ENCODE data around the gene DRD4. TPM values are rescaled to one million over a fixed set of nuclear protein-coding genes. Genes with fewer than 3 reads are reported as not detected.

Gene DRD4
- total and polyA plus RNA-seq, 12 donors, result 0.28 to 1.3 (median 0.47) TPM; not detected in 3

GRCh38 chr11:665704-666281 is 28.7 kb downstream of the DRD4 start:
- H3K27me3 ChIP-seq, result no peaks in the 10 kb centered on the region
- TF ChIP-seq CTCF (IDR thresholded peaks at IDR 0.05) (no peak), POLR2A (IDR thresholded peaks at IDR 0.05) (peak in 1 of 2 donors; percentile 37)
- peak overlapping the region in 4 of 5 donors; percentile 26 to 62 (median 28) for H3K27ac ChIP-seq
- peaks cover 0 to 7% of the 10 kb centered on the region in 2 donors for H3K36me3 ChIP-seq (replicated peaks in 1 of 2)
- H3K4me3 ChIP-seq, result no peak overlapping the region
- intact Hi-C loops (cut with DNase I), result no loop called here
- WGBS, 4 donors, result 39 to 60% (median 49%) methylated on average over 8 to 11 of the region's 11 CpGs
- peak; percentile 40 to 84 (median 69) for DNase-seq
- peaks cover 7 to 14% of the 10 kb centered on the region in 2 donors for H3K4me1 ChIP-seq (replicated peaks in 1 of 2)
- no peaks in the 10 kb centered on the region for H3K9me3 ChIP-seq (replicated peaks in 1 of 3)

- intact Hi-C loops (cut with DNase I), result no loop called here
- no peak for DNase-seq
- Histone ChIP-seq H3K36me3 (replicated peaks in 1 of 2) (peaks cover 0 to 32% of the 10 kb centered on the region in 2 donors), H3K9me3 (replicated peaks in 1 of 3) (no peaks in the 10 kb centered on the region), H3K4me1 (replicated peaks in 1 of 2) (no peaks in the 10 kb centered on the region), H3K4me3 (no peak overlapping the region), H3K27me3 (no peaks in the 10 kb centered on the region), H3K27ac (no peak overlapping the region)
- 92 to 95% (median 94%) methylated on average over 8 of the region's 8 CpGs for WGBS, 4 donors
- TF ChIP-seq POLR2A (IDR thresholded peaks at IDR 0.05) (no peak), CTCF (IDR thresholded peaks at IDR 0.05) (no peak)
Observed at GRCh38 chr11:673866-674265, 36.8 kb downstream of the DRD4 start.

GRCh38 chr11:674406-674805 is 37.3 kb downstream of the DRD4 start:
- intact Hi-C loops (cut with DNase I), result no loop called here
- WGBS, 4 donors, result 87 to 92% (median 91%) methylated on average over 14 to 17 of the region's 17 CpGs
- no peak overlapping the region for H3K4me3 ChIP-seq
- no peaks in the 10 kb centered on the region for H3K27me3 ChIP-seq
- H3K9me3 ChIP-seq (replicated peaks in 1 of 3), result no peaks in the 10 kb centered on the region
- no peak for DNase-seq
- H3K4me1 ChIP-seq (replicated peaks in 1 of 2), result no peaks in the 10 kb centered on the region
- no peak overlapping the region for H3K27ac ChIP-seq
- H3K36me3 ChIP-seq (replicated peaks in 1 of 2), result peaks cover 0 to 35% of the 10 kb centered on the region in 2 donors
- TF ChIP-seq CTCF (IDR thresholded peaks at IDR 0.05), result no peak
- no peak for TF ChIP-seq POLR2A (IDR thresholded peaks at IDR 0.05)

GRCh38 chr11:678297-678696 is 41.2 kb downstream of the DRD4 start:
- no peaks in the 10 kb centered on the region for H3K27me3 ChIP-seq
- H3K4me3 ChIP-seq, result no peak overlapping the region
- no peak overlapping the region for H3K27ac ChIP-seq
- peaks cover 4 to 14% of the 10 kb centered on the region in 2 donors for H3K4me1 ChIP-seq (replicated peaks in 1 of 2)
- peaks cover 0 to 47% of the 10 kb centered on the region in 2 donors for H3K36me3 ChIP-seq (replicated peaks in 1 of 2)
- intact Hi-C loops (cut with DNase I), result no loop called here
- WGBS, 4 donors, result 93 to 100% (median 95%) methylated on average over 3 of the region's 3 CpGs
- no peak for TF ChIP-seq POLR2A (IDR thresholded peaks at IDR 0.05)
- no peak for TF ChIP-seq CTCF (IDR thresholded peaks at IDR 0.05)
- no peak for DNase-seq
- H3K9me3 ChIP-seq (replicated peaks in 1 of 3), result no peaks in the 10 kb centered on the region
